Medulla oblongata (tissue), 1 donor: ENCODE data around the gene ZHX3.
"Not testable (repeated sequence)": the region's sequence is repeated elsewhere in the genome, so short reads cannot be mapped to it uniquely, and the experiment has no call there.

Experiments used
- DNase-seq: peaks from one replicate; pipeline ENCODE4 v3.0.0-alpha.2; 2015; ENCODE audit errors: extremely low spot score

The ZHX3 gene

DNA sequence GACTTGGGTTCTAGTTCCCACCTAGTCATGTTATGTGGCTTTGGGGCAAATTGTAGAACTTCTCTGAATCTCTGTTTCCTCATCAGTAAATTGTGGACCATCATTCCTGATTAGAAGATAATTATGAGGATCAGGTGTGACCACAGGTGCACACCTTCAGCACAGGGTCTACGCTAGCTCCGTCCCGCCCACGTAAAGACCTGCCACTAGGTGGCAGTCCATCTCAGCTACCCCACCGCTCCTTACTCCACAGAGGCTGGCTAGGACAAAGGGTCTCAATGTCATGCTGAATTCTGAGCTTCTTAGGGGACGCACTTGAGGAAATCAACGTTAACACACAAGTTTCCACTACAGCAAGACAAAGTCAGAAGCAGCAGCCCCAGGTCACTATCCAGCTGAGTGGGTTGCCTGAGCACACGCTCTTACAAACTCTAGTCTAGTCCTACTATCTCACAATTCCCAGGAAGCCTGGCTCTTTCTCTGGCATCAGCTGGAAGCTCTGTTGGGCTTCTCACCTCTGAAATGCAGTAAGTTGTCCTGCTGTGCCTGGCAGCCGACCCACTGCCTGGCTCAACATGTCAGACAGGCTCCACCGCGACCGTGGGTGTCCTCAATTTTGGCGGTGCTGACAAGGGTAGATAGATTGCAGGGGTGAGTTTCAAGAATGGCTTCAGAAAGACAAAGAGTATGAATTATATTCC lies 182.2 kb downstream of the ZHX3 start:
- DNase-seq: peak; percentile 58

DNA sequence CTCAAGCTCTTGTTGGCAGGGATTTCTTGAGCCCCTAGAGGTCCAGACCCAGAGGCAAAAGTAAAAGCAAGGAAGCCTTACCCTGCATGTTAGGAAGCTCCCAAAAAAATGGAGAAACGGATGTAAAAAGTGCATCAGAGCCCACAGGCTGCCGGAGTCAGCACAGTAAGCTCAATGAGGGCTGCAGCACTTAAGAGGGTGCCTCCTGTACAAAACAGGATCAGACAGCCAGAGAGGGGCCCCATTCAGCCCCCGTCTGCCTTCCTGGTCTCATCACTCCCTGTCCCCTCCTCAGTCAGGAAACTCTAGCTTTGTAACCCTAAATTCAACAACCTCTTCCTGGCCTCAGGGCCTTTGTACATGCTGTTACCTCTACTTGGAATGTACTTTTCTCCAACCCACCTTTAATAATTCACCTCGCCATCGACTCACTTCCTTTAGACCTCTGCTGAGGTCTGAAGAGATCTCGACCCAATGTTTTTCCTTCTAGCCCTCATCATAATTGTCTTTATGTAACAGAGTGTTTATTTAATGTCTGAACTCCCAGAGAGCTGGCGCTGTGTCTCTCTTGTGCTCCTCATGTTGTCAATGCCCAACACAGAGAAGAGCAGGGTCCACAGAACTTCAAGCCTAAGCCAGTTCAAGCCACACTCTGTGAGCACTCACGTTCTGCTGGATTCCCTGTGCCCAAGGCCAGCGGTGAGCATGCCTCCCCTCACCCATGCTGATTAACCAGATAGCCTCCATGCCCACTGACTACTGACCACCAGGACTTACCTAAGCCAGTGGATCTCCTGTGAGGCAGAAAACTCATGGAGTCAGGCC lies 183.0 kb downstream of the ZHX3 start:
- no peak for DNase-seq

DNA sequence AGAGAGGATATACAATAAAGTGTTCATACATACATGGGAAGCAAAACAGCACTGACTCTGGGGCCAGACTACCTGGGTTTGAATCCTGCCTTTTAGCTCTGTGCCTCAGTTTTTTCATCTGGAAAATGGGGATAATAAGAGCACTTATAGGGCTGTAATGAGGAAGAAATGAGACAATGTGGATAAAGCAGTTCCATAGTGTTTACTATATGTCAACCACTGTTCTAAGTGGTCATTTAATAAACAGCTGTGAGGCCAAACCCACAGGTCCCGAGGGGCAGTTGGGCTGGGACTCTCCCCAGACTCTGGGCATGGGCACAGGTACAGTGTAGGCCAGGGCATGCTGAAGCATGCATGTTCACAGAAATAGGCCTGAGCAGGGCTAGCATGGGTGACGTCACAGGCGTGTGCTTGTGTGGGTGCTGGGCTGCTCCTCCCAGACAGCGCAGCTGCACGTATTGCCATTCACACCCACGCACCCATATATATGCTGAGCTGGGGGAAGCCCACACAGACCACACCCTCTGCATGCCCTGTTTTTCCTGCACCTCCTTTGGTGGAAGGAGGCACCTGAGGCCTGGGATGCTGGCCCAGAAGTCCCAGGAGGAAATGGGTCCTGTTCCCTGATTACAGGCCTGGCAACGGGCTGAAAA lies 183.7 kb downstream of the ZHX3 start:
- no peak for DNase-seq

DNA sequence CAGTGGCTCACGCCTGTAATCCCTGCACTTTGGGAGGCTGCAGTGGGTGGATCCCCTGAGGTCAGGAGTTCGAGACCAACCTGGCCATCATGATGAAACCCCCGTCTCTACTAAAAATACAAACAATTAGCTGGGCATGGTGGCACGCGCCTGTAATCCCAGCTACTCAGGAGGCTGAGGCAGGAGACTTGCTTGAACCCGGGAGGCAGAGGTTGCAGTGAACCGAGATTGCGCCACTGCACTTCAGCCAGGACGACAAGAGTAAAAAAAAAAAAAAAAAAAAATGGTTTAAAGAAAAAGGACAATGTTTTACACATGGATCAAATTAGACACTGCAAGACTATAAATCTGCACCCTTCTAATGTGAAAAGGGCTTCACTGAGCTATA lies 185.1 kb downstream of the ZHX3 start:
- not testable (repeated sequence) for DNase-seq

DNA sequence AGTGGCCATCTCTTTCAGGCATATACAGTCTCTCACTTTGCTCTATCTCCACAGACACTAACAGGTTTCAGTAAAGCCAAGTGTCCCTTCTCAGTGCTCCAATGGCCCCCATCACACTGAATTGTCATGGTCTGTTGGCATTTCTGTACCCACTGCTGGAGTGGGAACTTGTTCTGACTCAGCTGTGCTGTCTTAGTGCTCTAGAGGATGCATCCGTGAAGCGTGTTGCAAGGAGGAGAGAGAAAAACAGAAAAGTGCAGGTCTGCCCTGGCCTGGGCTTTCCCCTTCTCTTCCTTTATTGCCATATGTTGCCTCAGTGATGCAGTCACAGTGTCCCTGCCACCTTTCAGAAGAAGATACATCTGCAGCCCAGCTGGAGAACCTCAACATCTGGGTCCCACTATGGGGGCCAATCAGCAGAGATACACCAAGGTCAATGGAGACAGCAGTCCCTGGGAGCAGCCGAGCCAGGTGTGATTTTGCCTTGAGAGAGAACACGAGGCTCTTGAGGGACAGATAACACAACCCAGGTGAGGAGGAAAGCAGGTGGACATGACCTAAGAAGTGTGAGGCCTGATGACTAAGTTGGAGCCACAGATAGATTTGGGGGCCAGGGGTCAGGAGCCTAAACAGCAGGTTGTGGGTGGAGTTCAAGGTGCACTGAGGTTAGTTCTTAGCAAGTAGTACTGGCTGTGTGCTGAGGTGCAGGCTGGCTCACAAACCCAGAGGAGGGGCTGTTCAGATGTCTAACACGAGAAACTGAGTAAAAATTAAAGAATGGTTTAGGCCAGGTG lies 185.7 kb downstream of the ZHX3 start:
- DNase-seq: no peak
